HepG2 (cell line): Measurements from ENCODE around the gene ARGLU1. TPM values are rescaled to one million over a fixed set of nuclear protein-coding genes. Genes with fewer than 3 reads are reported as not detected.

Experiments used
- NFE2L1 ChIP-seq: sonication (generic); formaldehyde crosslinking; IDR thresholded peaks from 2 replicates; pipeline ENCODE4 v1.4.0; 2020; ENCODE audit warnings: missing genetic modification reagents, mild to moderate bottlenecking, borderline replicate concordance
- RARG ChIP-seq: sonication (generic); formaldehyde crosslinking; IDR thresholded peaks from 2 replicates; pipeline ENCODE4 v1.4.0; 2020; ENCODE audit warnings: low read depth, mild to moderate bottlenecking, missing genetic modification reagents
- RERE ChIP-seq: IDR thresholded peaks from 2 replicates; pipeline ENCODE4 v1.6.1; 2016; ENCODE audit warnings: low read depth, missing genetic modification reagents, missing compliant biosample characterization
- ZNF512 ChIP-seq: sonication (generic); formaldehyde crosslinking; IDR thresholded peaks from 2 replicates; pipeline ENCODE4 v1.4.0; 2020; ENCODE audit warnings: mild to moderate bottlenecking, missing genetic modification reagents
- ZNF589 ChIP-seq: sonication (generic); formaldehyde crosslinking; conservative IDR thresholded peaks from 2 replicates; pipeline ENCODE4 v1.8.0; 2022; ENCODE audit warnings: mild to moderate bottlenecking, moderate library complexity, missing genetic modification reagents
- ZNF710 ChIP-seq: sonication (generic); formaldehyde crosslinking; IDR thresholded peaks from 2 replicates; pipeline ENCODE4 v1.5.0; 2020; ENCODE audit warnings: mild to moderate bottlenecking, missing genetic modification reagents, borderline replicate concordance
- polyA plus RNA-seq, 8 experiments: library from polyadenylated mRNA; depleted of rRNA in 3 of 8; stranded (reverse) in 7 of 8; unstranded in 1 of 8; fragments of >200 nt; fragmentation: Illumina TruSeq in 4 of 8; extraction: Trizol in 4 of 8; gene quantifications; 2 replicates each; pipeline versions ENCODE4 v1.2.1 to v1.2.3, GENCODE V29; 2011 to 2016; ENCODE audit warnings: low read depth in 4 of 8, missing spikeins in 1 of 8, mixed read lengths in 1 of 8; ENCODE audit not compliant: insufficient read depth in 1 of 8
- total RNA-seq, 5 experiments: library from RNA; depleted of rRNA; stranded (reverse); fragments of >200 nt; fragmentation: Illumina TruSeq; extraction: Trizol; gene quantifications; 2 replicates each; pipeline ENCODE4 v1.2.3, GENCODE V29; 2016; ENCODE audit warnings: low read depth in 1 of 5

The ARGLU1 gene
- total and polyA plus RNA-seq, 2 of the 13 experiments (the other 11 are each of a cell fraction or from before 2014, with no cell fraction given) = 47.1 to 70.6 TPM

GRCh38 chr13:106499896-106500295, 68.0 kb downstream of the ARGLU1 start (continued):
- TF ChIP-seq ZNF512 (CRISPR knock-in tag) (no peak), RARG (CRISPR knock-in tag) (no peak), ZNF589 (CRISPR knock-in tag) (no peak), ZNF710 (no peak), RERE (no peak), NFE2L1 (CRISPR knock-in tag) (no peak)
